ENCODE results near the gene BCR.

DNA sequence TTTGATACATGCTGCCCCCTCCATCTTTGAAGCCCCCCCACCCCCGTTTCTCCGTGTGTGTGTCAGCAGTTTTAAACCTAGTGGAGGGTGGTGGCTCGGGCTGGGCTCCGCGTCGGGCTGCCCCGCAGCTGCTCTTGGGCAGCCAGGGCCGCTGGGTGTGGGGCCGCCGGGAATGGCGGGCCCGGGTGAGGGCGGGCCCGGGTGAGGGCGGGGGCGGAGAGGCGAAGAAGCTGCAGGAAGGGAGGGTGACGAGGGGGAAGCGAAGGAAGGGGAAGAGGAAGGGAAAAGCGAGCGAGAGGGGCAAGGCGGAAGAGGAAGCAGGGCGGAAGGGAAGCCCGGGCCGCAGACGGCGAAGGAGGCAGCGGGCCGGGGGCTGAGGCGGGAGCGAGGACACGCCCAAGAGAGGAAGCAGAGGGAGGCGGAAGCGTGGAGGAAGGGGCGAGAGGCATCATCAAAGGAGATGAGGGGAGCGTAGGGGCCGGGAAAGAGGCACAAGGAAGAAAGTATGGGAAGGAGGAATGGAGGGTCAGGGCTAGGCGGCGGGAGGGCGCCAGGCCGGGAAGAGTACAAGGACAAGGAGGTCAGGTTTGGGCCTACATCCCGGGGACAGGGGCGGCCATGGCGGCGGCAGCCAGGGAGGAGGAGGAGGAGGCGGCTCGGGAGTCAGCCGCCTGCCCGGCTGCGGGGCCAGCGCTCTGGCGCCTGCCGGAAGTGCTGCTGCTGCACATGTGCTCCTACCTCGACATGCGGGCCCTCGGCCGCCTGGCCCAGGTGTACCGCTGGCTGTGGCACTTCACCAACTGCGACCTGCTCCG is 82.4 kb downstream of the BCR start:
- no peak for TF ChIP-seq POLR2AphosphoS5 (IDR thresholded peaks at IDR 0.05; ENCODE audit: low read depth)
- TF ChIP-seq, protein P1, sequence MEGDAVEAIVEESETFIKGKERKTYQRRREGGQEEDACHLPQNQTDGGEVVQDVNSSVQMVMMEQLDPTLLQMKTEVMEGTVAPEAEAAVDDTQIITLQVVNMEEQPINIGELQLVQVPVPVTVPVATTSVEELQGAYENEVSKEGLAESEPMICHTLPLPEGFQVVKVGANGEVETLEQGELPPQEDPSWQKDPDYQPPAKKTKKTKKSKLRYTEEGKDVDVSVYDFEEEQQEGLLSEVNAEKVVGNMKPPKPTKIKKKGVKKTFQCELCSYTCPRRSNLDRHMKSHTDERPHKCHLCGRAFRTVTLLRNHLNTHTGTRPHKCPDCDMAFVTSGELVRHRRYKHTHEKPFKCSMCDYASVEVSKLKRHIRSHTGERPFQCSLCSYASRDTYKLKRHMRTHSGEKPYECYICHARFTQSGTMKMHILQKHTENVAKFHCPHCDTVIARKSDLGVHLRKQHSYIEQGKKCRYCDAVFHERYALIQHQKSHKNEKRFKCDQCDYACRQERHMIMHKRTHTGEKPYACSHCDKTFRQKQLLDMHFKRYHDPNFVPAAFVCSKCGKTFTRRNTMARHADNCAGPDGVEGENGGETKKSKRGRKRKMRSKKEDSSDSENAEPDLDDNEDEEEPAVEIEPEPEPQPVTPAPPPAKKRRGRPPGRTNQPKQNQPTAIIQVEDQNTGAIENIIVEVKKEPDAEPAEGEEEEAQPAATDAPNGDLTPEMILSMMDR (IDR thresholded peaks at IDR 0.05; ENCODE audit: insufficient read depth, low read length) = no peak
